OCI-LY3 (cell line): ENCODE measurements around the gene ROR2.

Experiments used
- H2AFZ ChIP-seq: fragments of 200-600, 300-600 bp; shearing (Covaris generic); 2 replicates; pipeline ENCODE4 v1.6.0; 2014; ENCODE audit warnings: antibody characterized with exemption, low read depth, low read length
- H3K27ac ChIP-seq: fragments of 200-600, 300-600 bp; sonication (generic); 2 replicates; pipeline ENCODE4 v1.5.1; 2014; ENCODE audit warnings: mild to moderate bottlenecking, low read length, moderate library complexity, mixed read lengths
- H3K27me3 ChIP-seq: fragments of 200-600, 300-600 bp; sonication (generic); 2 replicates; pipeline ENCODE4 v1.6.1; 2014; ENCODE audit warnings: low read depth, low read length, mixed read lengths
- H3K36me3 ChIP-seq: fragments of 200-600, 300-600 bp; sonication (generic); replicated peaks from 2 replicates; pipeline ENCODE3; 2014; ENCODE audit warnings: low read depth, low read length, mixed read lengths
- H3K4me1 ChIP-seq: fragments of 300-600, 200-600 bp; sonication (generic); 2 replicates; pipeline ENCODE4 v1.6.1; 2014; ENCODE audit warnings: low read length, mixed read lengths
- H3K4me2 ChIP-seq: fragments of 200-600, 300-600 bp; sonication (generic); 2 replicates; pipeline ENCODE4 v1.6.1; 2014; ENCODE audit warnings: low read length, mixed read lengths
- H3K4me3 ChIP-seq: fragments of 300-600, 200-600 bp; sonication (generic); 2 replicates; pipeline ENCODE4 v1.5.1; 2014; ENCODE audit warnings: antibody characterized with exemption, mild to moderate bottlenecking, low read length, moderate library complexity
- H3K79me2 ChIP-seq: fragments of 300-600, 200-600 bp; shearing (Covaris generic); 2 replicates; pipeline ENCODE4 v1.6.1; 2014; ENCODE audit warnings: mild to moderate bottlenecking, low read length, mixed read lengths
- H3K9ac ChIP-seq: fragments of 300-600, 200-600 bp; shearing (Covaris generic); 2 replicates; pipeline ENCODE4 v1.6.0; 2014; ENCODE audit warnings: mild to moderate bottlenecking, low read length, moderate library complexity
- H3K9me3 ChIP-seq: fragments of 200-600, 300-600 bp; shearing (Covaris generic); 2 replicates; pipeline ENCODE4 v1.6.1; 2014; ENCODE audit warnings: low read length, mixed read lengths; ENCODE audit not compliant: insufficient read depth
- H4K20me1 ChIP-seq: fragments of 200-600, 300-600 bp; sonication (generic); 2 replicates; pipeline ENCODE4 v1.6.1; 2016; ENCODE audit warnings: low read length, mixed read lengths; ENCODE audit not compliant: insufficient read depth
- EZH2phosphoT487 ChIP-seq: fragments of 200-600 bp; shearing (Covaris generic); IDR thresholded peaks from 2 replicates; pipeline ENCODE4 v1.6.1; 2018; ENCODE audit warnings: antibody characterized with exemption, mixed run types, low read depth
- TF ChIP-seq, protein P1 (sequence below): fragments of 200-600, 300-600 bp; sonication (generic); IDR thresholded peaks from 2 replicates; pipeline ENCODE4 v1.5.1; 2014; ENCODE audit warnings: antibody characterized with exemption, low read length, low read depth

ROR2 gene

DNA sequence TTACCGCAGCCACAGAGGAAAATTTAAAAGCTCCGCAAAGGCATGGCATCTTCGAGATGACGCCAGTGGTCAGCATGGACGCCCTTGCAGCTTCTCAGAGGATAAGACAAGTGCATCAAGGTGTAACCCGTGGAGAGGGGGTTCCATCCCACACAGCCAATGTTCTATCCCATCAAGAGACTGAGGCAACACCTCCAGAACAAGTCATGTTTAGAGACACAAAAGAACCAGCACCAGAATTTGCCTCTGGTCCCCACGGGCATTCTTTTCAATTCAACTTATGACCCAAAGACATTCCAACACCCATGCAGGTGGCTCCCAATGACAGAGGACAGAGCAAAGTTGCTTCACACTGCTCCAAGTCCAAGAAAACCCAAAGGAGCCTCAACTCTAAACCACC lies 20.7 kb downstream of the ROR2 start:
- no peak overlapping the region for H3K27ac ChIP-seq
- H2AFZ ChIP-seq: no peak overlapping the region
- no peaks in the 10 kb centered on the region for H4K20me1 ChIP-seq
- no peaks in the 10 kb centered on the region for H3K27me3 ChIP-seq
- no peak overlapping the region for H3K4me2 ChIP-seq
- H3K79me2 ChIP-seq: no peaks in the 10 kb centered on the region
- no peaks in the 10 kb centered on the region for H3K36me3 ChIP-seq
- H3K9ac ChIP-seq: no peak overlapping the region
- no peaks in the 10 kb centered on the region for H3K4me1 ChIP-seq
- H3K9me3 ChIP-seq: peaks cover 28% of the 10 kb centered on the region; the same call in 1 of the 2 replicates
- TF ChIP-seq, protein P1, sequence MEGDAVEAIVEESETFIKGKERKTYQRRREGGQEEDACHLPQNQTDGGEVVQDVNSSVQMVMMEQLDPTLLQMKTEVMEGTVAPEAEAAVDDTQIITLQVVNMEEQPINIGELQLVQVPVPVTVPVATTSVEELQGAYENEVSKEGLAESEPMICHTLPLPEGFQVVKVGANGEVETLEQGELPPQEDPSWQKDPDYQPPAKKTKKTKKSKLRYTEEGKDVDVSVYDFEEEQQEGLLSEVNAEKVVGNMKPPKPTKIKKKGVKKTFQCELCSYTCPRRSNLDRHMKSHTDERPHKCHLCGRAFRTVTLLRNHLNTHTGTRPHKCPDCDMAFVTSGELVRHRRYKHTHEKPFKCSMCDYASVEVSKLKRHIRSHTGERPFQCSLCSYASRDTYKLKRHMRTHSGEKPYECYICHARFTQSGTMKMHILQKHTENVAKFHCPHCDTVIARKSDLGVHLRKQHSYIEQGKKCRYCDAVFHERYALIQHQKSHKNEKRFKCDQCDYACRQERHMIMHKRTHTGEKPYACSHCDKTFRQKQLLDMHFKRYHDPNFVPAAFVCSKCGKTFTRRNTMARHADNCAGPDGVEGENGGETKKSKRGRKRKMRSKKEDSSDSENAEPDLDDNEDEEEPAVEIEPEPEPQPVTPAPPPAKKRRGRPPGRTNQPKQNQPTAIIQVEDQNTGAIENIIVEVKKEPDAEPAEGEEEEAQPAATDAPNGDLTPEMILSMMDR: no peak
- no peak for TF ChIP-seq EZH2phosphoT487
- no peak overlapping the region for H3K4me3 ChIP-seq

DNA sequence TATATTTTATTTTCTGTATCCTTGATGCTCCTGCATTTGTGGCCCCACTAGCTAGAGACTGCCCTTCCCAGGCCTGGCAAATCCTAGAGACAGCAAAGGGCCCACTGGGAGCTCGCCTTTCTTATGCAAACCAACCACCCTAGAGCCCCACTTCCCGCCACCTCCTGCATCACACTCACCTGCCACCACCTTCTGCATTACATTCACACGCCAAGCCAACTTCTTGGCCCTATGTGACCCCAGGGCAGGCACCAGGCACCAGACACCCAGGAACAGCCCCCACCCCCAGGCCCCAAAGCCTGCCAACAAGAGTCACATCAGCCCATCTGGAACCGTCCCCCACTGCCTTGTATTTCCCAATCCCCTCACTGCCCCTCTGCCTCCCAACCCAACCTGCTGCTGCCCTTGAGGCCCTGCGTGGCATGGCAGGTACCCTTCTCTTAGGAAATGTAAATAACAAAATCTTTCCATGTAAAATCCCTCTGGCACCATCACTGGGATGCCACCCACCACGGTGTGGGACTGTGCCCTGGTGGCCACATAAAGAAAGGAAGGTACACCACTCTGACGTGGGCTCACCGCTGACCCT lies 22.0 kb downstream of the ROR2 start:
- Histone ChIP-seq H3K36me3 (no peaks in the 10 kb centered on the region), H3K4me1 (no peaks in the 10 kb centered on the region), H3K27ac (no peak overlapping the region), H3K4me2 (no peak overlapping the region), H2AFZ (no peak overlapping the region), H3K27me3 (no peaks in the 10 kb centered on the region), H3K4me3 (no peak overlapping the region), H3K79me2 (no peaks in the 10 kb centered on the region), H3K9me3 (peaks cover 28% of the 10 kb centered on the region; the same call in 1 of the 2 replicates), H3K9ac (no peak overlapping the region), H4K20me1 (no peaks in the 10 kb centered on the region)
- TF ChIP-seq, protein P1: no peak
- TF ChIP-seq EZH2phosphoT487: no peak

DNA sequence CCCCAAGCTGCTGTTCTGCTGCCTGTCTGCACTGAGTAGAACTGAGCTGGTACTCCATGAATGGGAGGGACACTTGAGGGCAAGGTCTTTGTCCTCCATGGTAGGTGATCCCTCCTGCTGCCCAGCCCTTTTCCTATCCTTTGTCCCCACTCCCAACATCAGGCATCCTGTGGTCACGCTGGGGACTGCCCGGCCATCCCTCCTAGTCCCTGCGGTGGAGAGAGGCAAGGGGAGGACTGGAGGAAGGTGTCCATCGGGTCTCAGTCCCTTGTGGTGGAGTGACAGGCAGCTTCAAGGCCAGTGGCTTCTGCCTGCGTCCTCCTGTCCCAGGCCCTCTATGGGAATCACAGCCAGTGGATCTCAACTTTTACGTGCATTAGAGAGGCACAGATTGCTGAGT lies 25.9 kb downstream of the ROR2 start:
- Histone ChIP-seq H3K9me3 (no peaks in the 10 kb centered on the region), H3K9ac (no peak overlapping the region), H3K4me1 (no peaks in the 10 kb centered on the region), H2AFZ (no peak overlapping the region), H3K36me3 (no peaks in the 10 kb centered on the region), H4K20me1 (no peaks in the 10 kb centered on the region), H3K4me3 (no peak overlapping the region), H3K27ac (no peak overlapping the region), H3K27me3 (peaks cover 7% of the 10 kb centered on the region; the same call in 1 of the 2 replicates), H3K4me2 (no peak overlapping the region), H3K79me2 (no peaks in the 10 kb centered on the region)
- TF ChIP-seq, protein P1: no peak
- no peak for TF ChIP-seq EZH2phosphoT487

DNA sequence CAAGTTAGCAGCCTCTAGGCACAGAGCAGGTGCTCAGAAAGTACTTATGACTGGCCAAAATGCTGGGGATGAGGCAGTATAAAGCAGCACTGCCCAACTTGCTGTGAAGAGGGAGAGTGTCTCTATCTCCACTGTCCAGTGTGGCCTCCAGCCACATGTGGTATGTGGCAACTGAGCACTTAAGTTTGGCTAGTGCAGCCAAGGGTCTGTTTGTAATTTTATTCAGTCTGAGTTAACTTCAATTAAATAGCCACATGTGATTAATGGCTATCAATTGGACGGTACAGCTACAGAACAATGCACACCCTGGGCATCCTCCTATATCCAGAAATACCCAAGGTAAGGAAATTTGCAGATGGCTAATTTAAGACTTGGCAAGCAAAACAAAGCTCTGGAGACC lies 26.9 kb downstream of the ROR2 start:
- Histone ChIP-seq H3K27me3 (peaks cover 12% of the 10 kb centered on the region; the same call in 1 of the 2 replicates), H3K4me3 (no peak overlapping the region), H3K36me3 (no peaks in the 10 kb centered on the region), H4K20me1 (no peaks in the 10 kb centered on the region), H3K27ac (no peak overlapping the region), H3K79me2 (no peaks in the 10 kb centered on the region), H3K4me2 (no peak overlapping the region), H2AFZ (no peak overlapping the region), H3K9me3 (no peaks in the 10 kb centered on the region), H3K4me1 (no peaks in the 10 kb centered on the region), H3K9ac (no peak overlapping the region)
- no peak for TF ChIP-seq EZH2phosphoT487
- TF ChIP-seq, protein P1: no peak
